NCI-H748 (cell line): ENCODE results near the gene LMO3.
A peak's percentile ranks its signal among the peaks of the same experiment; 100 is the strongest.
"Not testable (repeated sequence)": the region's sequence is repeated elsewhere in the genome, so short reads cannot be mapped to it uniquely, and the experiment has no call there.

Experiments used
- DNase-seq: peaks from one replicate; lab custom pipeline; 2025; ENCODE audit not compliant: unreplicated experiment; lab: John Stamatoyannopoulos, UW

Gene LMO3

DNA sequence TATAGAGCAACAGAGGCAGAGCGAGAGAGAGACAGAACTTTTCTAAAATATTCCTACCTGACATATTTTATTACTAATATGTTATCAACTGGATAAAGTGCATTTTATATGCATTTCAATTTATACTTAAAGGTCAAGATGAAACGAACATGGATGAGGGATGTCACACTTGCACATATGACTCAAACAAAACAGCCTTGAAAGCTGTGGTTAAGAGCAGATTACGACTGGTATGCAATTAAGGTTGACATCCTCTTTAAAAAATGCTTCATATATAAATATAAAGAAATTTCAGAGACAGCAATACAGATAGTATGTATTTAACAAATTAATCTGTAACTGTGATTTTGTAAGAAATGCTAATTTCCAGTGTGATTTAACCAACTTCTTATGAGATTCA lies 52.5 kb downstream of the LMO3 start:
- no peak for DNase-seq

DNA sequence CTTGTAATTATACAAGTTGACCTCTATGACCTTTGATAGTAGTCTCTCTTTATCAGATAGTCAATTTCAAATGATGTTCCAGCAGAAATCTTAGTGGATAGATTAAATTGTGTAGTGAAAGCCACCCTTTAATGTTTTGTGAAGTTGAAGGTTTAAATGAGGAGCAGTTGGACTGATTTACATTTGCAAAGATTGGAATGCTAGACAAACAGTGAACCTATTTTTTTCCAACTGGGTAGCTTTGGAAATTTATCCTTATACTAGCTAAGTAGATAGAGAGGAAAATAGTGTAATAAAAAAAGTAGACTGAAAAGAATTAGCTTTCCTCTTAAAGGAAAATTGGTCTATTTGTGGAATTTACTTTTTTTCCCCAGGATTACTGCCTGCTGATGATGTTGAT lies 53.7 kb downstream of the LMO3 start:
- no peak for DNase-seq

DNA sequence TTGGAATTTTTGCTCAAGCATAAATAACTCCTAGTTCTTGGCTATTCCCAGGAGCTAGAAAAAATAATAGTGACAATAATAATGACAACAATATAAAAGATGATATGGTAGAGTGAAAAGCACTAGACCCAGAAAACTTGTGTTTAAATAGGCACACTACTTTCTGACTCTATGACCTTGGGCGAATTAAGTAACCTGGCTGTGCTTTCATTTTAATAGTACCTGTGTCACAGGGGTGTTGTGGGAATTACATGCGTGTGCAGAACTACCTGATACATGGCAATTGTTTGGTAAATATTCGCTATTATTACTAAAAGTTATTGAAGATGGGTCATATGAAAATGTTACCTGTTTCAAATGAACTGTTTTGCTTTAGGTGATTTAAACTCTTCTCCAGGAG lies 60.1 kb downstream of the LMO3 start:
- no peak for DNase-seq

DNA sequence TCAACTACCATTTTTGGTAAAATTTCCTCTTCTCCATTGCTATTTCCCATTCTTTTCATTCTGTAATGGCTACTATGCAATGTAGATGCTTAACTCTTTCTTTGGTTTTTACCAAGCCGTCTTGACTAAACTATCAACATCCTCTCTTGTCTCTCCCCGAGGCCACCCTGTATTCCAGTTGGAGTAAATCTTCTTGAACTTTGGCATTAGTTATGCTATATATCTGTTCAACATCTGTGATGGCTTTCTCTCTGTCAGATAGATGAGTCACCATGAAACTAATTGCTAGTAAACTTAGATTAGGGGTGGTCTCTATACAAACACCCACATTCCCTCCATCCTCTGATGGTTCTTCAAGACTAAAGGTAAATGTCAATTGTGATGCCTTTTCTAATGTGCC lies 63.4 kb downstream of the LMO3 start:
- no peak for DNase-seq

DNA sequence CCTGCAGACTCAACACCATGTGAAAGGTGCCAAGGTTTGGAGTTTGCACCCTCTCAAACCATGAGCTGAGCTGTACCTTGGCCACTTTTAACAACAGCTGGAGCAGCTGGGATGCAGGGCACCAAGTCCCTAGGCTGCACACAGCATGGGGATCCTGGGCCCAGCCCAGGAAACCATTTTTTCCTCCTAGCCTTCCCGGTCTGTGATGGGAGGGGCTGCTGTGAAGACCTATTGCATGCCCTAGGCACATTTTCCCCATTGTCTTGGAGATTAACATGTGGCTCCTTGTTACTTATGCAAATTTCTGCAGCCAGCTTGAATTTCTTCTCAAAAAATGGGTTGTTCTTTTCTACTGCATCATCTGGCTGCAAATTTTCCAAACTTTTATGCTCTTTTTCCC lies 68.3 kb downstream of the LMO3 start:
- not testable (repeated sequence) for DNase-seq

DNA sequence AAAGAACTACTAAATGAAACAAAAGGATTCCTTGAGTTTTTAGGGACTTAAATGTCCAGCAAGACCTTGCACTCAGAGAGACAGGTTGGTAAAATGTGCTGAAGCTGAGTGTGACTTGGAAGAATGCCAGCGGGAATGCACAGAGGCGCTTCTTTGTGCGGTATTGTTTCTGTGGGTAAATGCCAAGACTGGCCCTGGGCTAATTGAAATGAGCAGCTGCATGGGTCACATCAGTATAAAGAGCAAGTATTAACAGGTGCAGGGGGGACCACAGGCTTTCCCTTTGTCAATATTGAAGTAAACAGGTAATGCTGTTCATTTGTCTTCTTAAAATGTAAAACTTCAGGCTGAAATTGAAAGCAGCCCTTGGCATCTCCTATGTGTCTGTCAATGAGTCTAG lies 74.3 kb downstream of the LMO3 start:
- peak; percentile 98 for DNase-seq

DNA sequence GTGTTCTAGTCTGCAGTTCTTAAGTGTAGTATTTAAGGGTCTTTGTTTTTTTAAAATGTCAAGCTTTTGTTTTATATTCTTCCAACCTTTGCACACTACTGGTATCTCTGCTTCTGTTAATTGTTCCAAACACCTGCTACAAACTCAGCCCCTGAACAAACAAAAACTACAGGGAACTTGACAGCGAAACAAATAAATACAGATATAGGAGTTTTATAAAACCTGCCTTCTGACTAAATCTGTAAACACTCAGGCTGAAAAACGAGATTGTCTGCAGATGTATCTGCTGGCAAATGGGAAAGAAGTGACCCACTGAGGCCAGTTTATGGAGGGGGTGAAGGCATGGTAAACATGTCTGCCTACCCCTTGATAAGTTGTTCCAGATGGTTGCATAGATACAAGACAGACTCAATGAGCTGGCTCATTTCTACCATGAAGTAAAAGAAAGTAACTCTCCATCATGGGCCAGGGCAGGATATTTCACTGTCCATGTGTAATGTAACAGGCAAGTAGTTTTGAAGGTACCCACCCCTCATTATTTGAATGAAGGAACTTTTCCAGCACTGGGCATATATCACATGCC lies 75.6 kb downstream of the LMO3 start:
- peak; percentile 85 for DNase-seq

DNA sequence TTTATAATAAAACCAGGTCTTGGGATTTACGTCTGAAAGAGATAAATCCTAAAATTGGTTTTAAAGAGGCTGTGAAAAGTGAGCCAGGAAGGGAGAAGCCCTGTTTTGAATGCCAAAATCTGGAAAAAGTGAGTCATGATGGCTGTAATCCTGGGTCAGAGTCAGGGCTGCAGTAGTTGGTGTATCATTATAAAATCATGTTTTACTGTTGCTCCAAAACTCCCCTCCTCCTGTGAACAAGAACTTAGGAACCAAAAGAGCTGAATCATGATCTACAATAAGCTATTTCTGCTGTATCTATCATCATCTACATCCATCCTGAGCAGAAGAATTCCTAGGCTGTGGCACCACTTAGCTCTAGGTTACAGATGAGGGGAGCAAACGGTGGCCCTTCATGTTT lies 79.3 kb downstream of the LMO3 start:
- DNase-seq: no peak

DNA sequence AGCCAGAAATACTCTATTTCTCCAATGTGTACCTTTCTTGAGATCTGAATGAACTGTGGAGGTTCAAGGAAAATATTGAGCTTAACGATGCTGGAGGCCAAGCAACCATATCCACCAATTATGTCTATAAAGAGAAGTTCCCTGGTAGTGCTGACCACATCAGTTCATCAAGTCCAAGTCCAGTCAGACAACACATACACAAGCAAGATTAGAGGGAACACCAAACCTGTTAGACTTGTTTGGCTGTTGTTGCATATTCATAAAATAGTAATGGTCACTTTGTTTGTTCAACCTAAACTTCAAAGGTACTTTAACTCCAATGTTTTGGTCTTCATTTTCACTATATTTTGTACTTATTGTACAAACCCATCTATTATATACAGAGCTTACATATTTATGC lies 81.6 kb downstream of the LMO3 start:
- DNase-seq: peak; percentile 60

DNA sequence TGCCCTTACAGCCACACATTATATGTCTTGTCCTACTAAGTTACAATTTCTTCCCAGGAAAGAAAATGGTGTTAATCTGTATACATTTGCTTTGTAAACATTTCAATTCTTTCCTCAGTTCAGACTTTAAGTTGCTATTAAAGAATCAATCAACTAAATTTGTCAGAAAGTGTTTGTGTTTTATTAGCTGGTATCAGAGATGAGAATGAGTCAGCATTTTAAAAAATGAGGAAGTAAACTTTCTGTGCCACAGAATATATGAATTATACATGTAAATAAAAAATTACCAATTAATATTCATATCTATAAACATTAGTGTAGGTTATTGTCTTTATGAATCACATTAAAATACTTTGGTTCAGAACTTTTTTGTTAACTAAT lies 82.0 kb downstream of the LMO3 start:
- DNase-seq: no peak

DNA sequence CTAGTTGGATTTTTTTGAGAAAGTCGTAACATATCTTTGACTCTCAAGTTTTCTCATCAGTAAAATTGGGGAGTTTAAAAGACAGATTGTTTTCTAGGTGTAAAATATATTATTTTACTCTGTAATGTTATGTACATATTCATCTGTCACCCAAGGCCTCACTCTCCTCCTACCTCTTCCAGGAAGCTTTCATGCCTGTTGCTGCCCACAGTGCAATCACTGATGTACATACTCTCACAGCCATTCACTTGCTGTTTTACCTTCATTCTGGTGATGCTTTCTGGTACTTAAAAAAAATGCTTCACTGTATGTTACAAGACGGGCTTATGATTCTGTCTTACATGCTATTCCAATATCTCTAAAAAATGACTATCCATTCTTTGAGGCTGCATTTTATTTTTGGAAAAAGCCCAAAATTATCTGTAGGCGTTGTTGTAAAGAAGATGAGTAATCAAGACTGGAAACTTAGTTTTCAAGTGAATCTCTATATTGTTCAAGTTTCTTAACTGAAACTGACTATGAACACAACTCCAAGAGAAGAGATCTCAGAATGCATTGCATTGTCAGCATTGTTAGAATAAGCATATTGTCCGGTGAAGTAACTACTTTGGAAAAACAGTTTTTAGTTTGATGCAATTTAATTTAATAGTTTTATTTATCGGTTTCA lies 82.5 kb downstream of the LMO3 start:
- DNase-seq: no peak

DNA sequence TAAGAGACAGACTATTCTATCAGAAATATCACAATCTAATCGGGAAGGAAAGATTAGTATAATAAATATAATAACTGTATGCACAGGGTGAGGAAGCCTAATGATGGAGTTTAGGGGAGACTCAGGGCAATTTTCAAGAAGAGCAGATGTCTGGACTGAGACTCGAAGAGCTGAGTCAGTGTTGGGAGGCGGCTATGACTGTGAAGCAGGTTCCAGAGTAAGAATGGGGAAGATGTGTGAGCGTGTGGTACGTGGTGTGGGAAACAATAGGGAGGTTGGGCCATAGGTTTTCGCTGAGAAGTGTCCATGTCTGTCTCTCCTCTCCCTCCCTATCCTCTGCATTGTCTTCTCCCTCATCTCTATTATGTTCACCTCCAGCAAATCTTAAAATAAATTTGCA lies 85.6 kb downstream of the LMO3 start:
- no peak for DNase-seq

DNA sequence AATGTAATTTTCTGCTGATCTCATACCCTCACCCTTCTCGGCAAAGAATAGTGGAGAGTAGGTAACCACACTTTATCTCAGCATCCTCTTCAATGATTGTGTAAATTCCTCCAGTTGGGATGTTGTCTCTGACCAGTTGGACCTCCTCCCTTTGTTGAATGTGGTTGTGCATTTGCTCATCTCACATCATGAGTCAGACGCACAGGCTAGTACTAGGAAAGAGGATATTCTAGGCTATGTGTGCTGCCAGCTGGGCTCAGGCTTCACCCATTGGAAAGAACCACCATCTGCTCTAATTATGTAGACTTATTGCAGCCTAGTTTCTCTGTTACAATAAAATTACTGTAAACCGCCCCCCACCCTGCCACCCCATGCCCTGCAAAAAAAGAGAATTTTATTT lies 90.3 kb downstream of the LMO3 start:
- no peak for DNase-seq

DNA sequence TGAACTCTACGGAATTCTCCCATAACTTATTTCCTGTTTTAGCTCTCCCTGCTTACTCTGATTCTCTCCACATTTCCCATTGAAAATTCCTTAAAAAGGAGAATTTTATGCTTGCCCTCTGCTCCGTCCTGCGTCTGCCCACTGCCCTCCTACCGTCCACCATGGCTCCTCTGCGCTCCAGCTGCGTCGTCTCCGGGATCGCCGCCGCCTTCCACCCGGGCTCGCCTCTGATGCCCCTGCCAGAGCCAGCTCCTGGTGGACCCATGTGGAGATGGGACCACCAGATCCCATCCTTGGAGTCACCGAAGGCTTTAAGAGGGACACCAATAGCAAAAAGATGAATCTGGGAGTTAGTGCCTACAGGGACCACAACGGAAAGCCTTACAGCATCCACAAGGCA lies 92.7 kb downstream of the LMO3 start:
- DNase-seq: no peak

DNA sequence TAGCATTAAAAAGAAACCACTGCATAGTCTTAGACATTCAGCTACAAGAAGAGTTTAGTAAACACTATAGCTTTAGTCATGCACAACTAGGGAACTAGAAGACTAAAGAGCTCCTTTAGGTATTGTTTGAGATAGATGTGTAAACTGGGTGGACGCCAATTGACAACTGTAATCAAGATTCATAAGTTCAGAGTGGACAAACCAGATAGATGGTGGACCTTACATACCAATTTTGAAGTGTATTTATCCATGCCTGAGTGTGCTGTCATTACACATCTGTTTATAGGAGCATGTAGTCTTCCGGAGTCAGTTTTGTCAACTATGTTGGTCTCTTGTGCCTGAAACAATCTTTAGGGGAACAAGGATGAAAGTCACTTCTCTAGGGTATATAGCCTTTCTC lies 96.6 kb downstream of the LMO3 start:
- no peak for DNase-seq

DNA sequence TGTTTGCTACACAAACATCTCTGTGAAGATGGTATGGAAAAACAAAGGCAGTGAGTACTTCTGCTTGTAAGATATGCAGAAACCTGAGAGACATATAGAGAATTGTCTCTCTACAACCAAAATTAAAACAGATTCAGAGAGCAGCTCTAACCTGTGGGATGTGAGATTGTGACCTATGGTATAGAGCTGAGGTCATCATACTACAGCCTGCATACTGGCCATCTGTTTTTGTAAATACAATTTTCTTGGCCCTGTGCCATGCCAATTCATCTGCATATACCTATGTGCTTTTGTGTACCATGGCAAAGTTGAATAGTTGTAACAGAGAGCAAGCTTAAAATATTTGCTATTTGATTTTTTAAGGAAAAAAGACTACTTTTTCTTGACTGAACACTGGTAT lies 99.6 kb downstream of the LMO3 start:
- peak; percentile 21 for DNase-seq

DNA sequence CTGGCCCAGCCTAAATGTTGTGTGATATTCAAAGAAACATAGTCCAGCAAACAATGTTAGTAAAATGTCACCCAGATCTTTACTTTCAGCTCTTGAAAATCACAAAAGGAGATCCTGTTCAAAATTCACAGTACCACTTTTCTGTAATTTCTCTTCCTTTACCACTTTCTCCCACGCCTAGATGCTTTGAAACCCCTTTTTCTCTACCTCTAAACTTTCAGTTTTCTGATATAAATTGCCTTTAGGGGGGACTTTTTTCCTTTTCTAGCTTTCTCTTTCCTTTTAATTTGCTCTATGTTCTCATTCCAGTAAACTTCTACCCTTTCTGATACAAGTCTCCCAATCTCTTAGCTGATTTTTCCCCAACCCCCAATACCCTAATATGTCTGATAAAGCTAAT lies 101.8 kb downstream of the LMO3 start:
- no peak for DNase-seq

DNA sequence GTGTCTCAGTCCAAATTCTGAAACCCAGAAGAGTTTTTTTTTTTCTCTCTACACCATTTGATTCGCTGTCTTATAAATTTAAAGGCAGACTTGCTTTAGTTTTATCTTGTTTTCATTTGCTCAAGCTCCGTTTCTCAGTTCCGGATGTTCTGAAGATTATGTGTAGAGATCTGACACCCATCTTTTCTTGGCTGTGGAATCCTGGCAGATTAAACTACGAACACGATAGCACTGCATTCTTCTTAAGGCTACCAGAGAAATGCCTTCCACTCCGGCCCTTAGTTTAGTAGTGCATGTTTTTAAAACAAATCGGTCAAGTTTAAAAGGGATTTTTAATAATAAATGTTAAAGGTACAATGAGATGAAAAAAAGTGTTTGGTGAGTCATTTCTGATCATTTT lies 106.4 kb downstream of the LMO3 start:
- DNase-seq: no peak
